NCI-H82 (cell line): ENCODE data around the gene SZT2.
A peak's percentile ranks its signal among the peaks of the same experiment; 100 is the strongest.

Experiments used
- DNase-seq: peaks from one replicate; lab custom pipeline; 2025; lab: John Stamatoyannopoulos, UW

SZT2 gene

GRCh38 chr1:43441894-43442637, 52.4 kb downstream of the SZT2 start:
- DNase-seq: no peak

GRCh38 chr1:43442756-43443155, 53.1 kb downstream of the SZT2 start:
- DNase-seq: no peak

- DNase-seq: no peak
Observed at GRCh38 chr1:43443197-43443946, 53.7 kb downstream of the SZT2 start.

- DNase-seq: no peak
Observed at GRCh38 chr1:43444151-43444828, 54.6 kb downstream of the SZT2 start.

- peak; percentile 33 for DNase-seq
Observed at GRCh38 chr1:43444836-43445235, 55.1 kb downstream of the SZT2 start.

- no peak for DNase-seq
Observed at GRCh38 chr1:43445606-43446387, 56.1 kb downstream of the SZT2 start.

- DNase-seq: no peak
Observed at GRCh38 chr1:43446388-43446740, 56.7 kb downstream of the SZT2 start.

- DNase-seq: no peak
Observed at GRCh38 chr1:43446881-43447835, 57.5 kb downstream of the SZT2 start.

- DNase-seq: no peak
Observed at GRCh38 chr1:43447891-43448708, 58.4 kb downstream of the SZT2 start.

GRCh38 chr1:43448955-43449707, 59.4 kb downstream of the SZT2 start:
- no peak for DNase-seq

GRCh38 chr1:43449708-43450069, 60.0 kb downstream of the SZT2 start:
- no peak for DNase-seq

- no peak for DNase-seq
Observed at GRCh38 chr1:43450251-43450941, 60.7 kb downstream of the SZT2 start.

- DNase-seq: no peak
Observed at GRCh38 chr1:43451157-43451591, 61.5 kb downstream of the SZT2 start.

- no peak for DNase-seq
Observed at GRCh38 chr1:43451701-43452532, 62.2 kb downstream of the SZT2 start.

- no peak for DNase-seq
Observed at GRCh38 chr1:43452789-43453441, 63.2 kb downstream of the SZT2 start.

- peak; percentile 71 for DNase-seq
Observed at GRCh38 chr1:43453442-43454269, 64.0 kb downstream of the SZT2 start, which contains the start of gene HYI. HYI (minus strand) TSS chr1:43453931; CDS start chr1:43453793, 138 bp downstream.
